GM19468 (cell line): ENCODE data around the gene CNTFR.

Experiments used
- ATAC-seq: cut with Tn5 transposase; IDR thresholded peaks from one replicate; pipeline ENCODE4 v1.9.1; 2021; ENCODE audit warnings: mild to moderate bottlenecking, moderate library complexity, moderate number of reproducible peaks; ENCODE audit not compliant: unreplicated experiment; ENCODE audit errors: extremely low read depth

The CNTFR gene

GRCh38 chr9:34574571-34574970, 15.0 kb downstream of the CNTFR start:
- no peak for ATAC-seq

GRCh38 chr9:34573599-34574325, 15.8 kb downstream of the CNTFR start:
- no peak for ATAC-seq

GRCh38 chr9:34572628-34573027, 16.9 kb downstream of the CNTFR start:
- no peak for ATAC-seq

DNA sequence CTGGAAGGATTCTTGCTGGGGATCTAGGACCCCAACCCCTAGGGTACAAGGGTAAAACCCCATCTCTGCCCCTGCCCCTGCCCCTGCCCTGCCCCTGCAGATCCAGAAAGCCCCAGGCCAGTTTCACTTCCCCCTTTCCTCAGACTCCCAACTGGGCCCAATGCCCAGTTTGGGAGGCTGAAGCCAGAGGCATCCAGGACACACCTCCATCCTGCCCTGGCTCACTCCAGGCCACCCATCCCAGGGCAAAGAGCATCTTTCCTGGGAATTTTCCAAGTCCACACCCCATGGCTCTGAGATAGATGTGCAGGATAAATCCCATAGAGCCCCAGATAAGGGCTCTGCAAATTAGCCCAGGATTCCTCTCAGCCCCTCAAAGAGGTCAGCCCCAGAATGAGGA, 17.4 kb downstream of the CNTFR start:
- no peak for ATAC-seq

- no peak for ATAC-seq
Measured at GRCh38 chr9:34571481-34571810, 18.1 kb downstream of the CNTFR start.

DNA sequence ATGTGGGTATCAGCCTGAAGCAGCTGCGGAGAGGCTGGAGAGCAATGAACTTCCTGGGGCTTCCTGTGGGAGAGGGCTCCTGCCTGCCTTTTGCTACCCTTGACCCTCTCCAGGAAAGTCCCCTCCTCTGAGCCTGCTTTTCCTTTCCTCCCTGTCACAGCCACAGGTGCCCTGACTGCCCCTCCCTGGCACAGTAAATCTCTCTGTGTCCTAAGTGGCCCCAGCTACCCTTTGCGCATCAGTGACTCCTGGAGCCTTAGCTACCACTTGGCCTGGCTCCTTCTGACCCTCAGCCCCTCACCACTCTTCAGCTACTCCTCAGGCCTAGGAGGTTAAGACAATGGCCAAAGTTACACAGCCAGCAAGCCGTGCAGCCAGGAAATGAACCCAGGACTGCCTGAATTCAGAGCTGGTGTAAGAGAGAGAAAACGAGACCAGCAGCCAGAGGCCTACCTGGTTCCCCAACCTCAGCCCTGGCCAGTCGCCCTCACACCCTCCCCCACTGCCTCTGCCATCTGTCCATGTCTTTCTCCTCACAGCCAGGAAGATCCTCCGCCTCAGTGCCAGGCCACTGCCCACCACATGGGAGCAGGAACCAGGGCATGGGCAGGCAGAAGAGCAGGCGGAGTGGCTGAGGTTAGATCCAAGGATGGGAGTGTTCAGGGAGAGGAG, 18.6 kb downstream of the CNTFR start:
- no peak for ATAC-seq

GRCh38 chr9:34570376-34570775, 19.1 kb downstream of the CNTFR start:
- no peak for ATAC-seq

GRCh38 chr9:34568774-34569173, 20.8 kb downstream of the CNTFR start:
- no peak for ATAC-seq

DNA sequence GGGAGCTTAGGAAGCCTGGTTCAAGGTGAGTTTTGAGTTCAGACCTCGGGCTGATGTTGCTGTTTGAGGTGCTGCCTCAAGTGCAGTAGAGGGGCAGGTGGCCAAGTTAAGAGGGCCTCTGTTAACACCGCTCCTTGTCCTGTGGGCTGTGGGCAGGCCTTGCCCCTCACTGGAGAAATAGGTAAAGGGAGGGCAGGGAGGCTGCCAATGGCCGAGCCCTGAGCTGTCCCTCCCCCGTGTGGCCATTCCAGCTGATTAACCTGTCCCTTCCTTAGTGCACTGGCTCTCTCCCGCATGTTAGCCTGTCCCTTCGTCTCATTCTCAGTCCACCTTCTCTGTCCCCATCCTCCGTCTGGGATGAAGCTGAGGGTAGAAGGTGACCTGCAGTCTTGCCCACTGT, 21.4 kb downstream of the CNTFR start:
- no peak for ATAC-seq

- no peak for ATAC-seq
Measured at GRCh38 chr9:34566972-34567371, 22.6 kb downstream of the CNTFR start.

DNA sequence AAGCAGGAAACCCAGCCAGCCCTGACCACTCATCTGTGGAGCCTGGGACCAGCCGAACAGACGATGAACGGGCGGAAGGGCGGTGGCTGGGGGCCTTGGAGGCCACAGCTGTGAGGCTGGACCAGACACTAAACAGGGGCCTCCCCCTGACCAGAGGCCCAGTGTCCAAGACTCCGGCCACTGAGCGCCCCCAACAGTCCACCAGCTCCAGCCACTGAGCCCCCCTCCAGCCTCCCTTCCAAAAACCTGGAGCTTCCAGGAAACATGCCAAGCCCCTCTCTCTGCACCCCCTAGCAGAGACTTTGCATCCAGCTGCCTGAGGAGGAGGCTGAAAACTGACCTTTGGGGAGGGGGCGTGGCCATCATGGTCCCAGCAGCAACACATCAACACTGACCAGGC, 23.2 kb downstream of the CNTFR start:
- no peak for ATAC-seq

GRCh38 chr9:34565856-34566255, 23.7 kb downstream of the CNTFR start:
- ATAC-seq = no peak

DNA sequence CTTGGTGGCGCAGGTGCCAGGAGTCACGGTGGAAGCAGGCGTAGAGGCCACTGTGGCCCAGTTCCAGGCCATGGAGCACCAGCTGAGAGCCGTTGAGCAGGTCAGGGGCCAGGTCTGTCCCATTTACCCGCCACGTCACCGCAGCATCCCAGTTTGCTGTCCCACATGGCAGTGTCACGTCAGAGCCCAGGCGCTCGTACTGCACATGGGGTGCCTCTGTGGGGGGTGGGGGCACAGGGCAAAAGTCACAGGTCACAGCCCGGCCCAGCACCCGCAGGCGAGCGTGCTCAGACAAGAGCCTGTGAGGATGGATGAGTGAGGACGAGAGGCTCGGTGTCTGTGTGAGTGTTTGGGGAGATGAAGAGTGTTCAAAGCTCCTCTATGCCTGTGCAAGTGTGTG, 24.9 kb downstream of the CNTFR start:
- no peak for ATAC-seq

- ATAC-seq = no peak
Measured at GRCh38 chr9:34563262-34563661, 26.3 kb downstream of the CNTFR start.

- ATAC-seq = no peak
Measured at GRCh38 chr9:34562135-34562745, 27.3 kb downstream of the CNTFR start.

DNA sequence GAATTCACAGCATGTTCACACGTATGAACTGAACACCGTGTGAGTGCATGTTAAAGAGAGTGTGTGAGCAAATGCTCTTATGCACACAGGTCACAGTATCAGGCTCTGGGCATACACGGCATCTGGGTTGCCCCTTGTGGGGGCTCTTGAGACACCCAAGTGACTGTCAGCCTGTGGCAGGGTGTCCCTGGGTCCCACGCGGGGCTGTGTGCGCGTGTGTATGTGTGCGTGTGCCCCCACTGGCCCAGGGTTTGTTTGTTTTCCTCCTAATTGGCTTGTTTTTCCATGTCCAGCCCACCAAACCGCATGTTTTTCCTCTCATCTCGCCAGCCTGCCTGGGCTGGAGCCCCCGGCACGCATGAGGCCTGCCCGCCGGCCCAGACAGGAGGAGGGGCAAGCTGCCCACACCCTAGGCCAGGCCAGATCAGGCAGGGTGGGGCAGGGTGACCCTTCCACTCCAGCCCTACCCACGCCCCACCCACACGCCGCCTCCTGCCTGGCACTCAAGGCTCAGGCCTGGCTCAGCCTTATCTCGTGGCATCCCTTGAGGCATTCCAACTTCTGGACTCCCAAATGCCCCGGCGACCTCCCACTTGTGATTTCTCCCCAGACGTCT, 28.8 kb downstream of the CNTFR start:
- no peak for ATAC-seq

DNA sequence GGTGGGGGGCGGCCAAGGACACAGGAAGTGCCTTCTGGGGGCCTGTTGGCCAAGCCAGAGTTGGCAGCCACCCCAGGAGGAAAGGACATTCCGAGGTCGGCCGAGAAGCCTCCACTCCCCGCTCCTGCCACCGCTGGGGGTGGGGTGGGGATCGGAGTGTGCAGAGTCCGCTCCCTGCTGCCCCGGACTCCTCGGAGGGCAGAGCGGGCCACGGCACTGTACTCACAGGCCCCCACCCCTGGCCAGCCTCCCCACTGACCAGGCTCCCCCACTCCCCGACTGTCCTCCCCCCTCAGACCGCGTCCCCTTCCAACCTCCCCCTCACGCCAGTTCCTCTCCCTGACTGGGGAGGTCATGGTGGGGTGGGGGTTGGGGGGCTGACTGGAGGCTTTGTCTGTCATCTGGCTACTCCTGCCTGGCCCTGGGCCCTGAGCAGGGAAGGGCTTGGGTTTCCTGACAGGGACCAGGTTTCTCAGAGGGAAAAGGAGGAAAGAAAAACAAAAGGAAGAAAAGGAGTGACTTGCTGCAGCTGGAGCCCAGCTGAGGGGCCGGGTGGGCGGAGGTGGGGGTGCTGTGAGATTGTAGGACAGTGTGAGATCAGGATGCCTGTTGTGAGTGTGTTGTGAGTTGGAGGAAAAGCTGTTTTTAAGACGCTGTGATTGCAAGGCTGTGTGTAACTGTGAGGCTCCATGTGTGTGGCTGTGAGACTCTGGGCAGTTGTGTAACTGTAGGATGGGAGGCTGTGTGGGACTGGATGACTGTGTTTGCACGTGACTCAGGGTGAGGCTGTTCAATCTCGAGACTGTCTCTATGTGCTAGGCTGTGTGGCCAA, 29.7 kb downstream of the CNTFR start:
- ATAC-seq = no peak

- no peak for ATAC-seq
Measured at GRCh38 chr9:34558919-34559623, 30.5 kb downstream of the CNTFR start.

DNA sequence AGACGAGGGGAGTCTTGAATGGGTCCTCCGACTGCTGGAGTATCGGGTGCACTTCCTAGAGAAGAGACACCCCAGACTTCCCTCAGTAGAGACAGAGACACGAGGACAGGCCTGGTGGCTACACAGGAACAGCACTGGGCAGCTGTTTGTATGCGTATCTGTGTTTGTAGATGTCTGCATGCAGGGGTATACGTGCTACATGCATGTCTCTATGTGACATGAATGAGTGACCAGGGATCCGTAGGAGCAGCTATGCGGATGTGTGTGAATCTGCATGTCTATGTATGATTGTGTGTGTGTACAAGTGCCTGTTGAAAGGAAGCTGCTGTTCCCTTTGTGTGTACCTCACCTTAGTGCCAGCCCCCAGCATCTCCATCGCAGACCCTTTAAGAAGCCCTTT, 31.2 kb downstream of the CNTFR start:
- ATAC-seq = no peak
